ENCODE measurements around the gene ARPC2.
A peak's percentile ranks its signal among the peaks of the same experiment; 100 is the strongest.

The ARPC2 gene

DNA sequence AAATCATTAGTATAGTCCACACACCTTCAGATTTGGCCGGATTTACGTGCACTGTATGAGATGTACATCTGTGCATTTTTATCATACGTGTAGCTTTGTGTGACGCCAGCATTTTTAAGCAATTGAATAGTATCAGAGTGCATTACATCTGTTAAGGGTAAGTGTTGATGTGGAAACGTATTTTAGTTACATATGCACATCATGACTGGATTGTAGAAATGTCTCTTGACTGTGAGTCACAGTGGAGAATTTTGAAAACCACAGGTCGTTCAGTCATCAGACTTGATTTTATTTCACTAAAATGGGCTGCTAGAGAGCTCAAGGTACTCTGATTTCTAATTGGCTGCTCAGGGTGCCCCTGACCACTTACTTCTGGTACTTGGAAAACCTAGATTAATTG is 38.5 kb downstream of the ARPC2 start:
- Histone ChIP-seq H3K4me3 (ENCODE audit: low read length) (no peak overlapping the region), H3K36me3 (ENCODE audit: control insufficient read depth, insufficient read depth, low read length, severe bottlenecking) (peaks cover 64% of the 10 kb centered on the region), H3K27me3 (replicated peaks; ENCODE audit: control insufficient read depth, insufficient read depth, low read length) (no peaks in the 10 kb centered on the region), H3K9me3 (ENCODE audit: control insufficient read depth, low read length) (no peaks in the 10 kb centered on the region), H3K4me1 (ENCODE audit: control insufficient read depth, insufficient read depth, low read length) (peaks cover 48% of the 10 kb centered on the region), H3K9ac (ENCODE audit: low read length) (no peak overlapping the region)
- DNase-seq (ENCODE audit: low read depth): no peak

DNA sequence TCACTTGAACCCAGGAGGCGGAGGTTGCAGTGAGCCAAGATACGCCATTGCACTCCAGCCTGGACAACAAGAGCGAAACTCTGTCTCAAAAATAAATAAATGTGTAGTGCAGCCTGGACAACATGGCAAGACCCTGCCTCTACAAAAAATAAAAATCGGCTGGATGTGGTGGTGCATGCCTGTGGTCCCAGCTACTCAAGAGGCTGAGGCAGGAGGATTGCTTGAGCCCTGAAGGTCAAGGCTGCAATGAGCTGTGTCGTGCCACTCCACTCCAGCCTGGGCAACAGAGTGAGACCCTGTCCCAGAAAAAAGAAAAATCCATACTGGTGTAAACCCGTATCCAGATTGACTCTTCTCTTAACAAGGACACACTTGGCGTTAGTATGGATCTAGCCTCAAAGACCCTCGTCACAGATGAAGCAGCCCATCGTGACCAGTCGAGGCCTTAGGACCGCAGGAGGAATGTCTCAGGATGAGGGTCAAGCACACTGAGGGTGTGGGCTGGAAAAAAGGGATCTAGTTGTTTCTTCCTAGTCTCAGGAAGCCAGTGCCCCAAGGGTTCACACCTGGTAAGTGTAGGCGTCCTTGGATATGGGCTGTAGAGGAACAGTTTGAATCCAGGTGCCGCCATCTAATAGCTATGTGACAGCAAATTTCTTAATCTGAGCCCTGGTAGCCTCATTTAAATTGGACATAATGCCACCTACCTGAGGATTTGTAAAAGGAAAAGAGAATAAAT is 39.8 kb downstream of the ARPC2 start:
- H3K9me3 ChIP-seq (ENCODE audit: control insufficient read depth, low read length): no peaks in the 10 kb centered on the region
- peaks cover 51% of the 10 kb centered on the region for H3K36me3 ChIP-seq (ENCODE audit: control insufficient read depth, insufficient read depth, low read length, severe bottlenecking)
- DNase-seq (ENCODE audit: low read depth): no peak
- H3K9ac ChIP-seq (ENCODE audit: low read length): no peak overlapping the region
- H3K27me3 ChIP-seq (replicated peaks; ENCODE audit: control insufficient read depth, insufficient read depth, low read length): no peaks in the 10 kb centered on the region
- peaks cover 61% of the 10 kb centered on the region for H3K4me1 ChIP-seq (ENCODE audit: control insufficient read depth, insufficient read depth, low read length)
- no peak overlapping the region for H3K4me3 ChIP-seq (ENCODE audit: low read length)

DNA sequence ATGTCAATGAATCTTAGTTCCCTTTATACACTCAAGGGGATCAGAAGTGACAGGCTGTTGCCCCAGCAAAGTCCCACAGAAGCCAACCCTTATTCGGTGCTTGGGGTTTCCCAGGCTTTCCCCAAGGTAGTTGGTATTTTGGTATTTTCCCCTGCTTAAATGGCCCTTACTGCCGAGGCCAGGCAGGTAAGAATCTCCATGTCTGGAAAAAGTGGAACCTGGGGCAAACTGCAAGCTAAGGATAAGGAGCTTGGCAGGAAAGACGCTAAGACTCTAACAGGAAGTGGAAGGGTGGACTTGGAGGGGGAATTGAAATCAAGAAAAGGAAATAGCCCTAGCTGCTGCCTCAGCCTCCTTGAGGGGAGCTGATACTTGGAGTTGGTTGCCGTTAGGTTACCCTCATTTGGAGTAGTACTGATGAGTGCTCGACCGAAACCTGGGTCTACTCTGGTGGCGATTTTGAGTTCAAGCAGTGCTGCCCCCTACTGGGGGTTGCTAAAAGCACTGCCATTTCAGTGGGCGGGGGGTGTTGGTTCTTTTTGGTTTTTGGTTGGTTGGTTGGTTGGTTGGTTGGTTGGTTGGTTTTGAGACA is 40.5 kb downstream of the ARPC2 start:
- no peak overlapping the region for H3K4me3 ChIP-seq (ENCODE audit: low read length)
- DNase-seq (ENCODE audit: low read depth): peak; percentile 48
- peaks cover 44% of the 10 kb centered on the region for H3K36me3 ChIP-seq (ENCODE audit: control insufficient read depth, insufficient read depth, low read length, severe bottlenecking)
- H3K27me3 ChIP-seq (replicated peaks; ENCODE audit: control insufficient read depth, insufficient read depth, low read length): no peaks in the 10 kb centered on the region
- no peaks in the 10 kb centered on the region for H3K9me3 ChIP-seq (ENCODE audit: control insufficient read depth, low read length)
- H3K4me1 ChIP-seq (ENCODE audit: control insufficient read depth, insufficient read depth, low read length): peaks cover 62% of the 10 kb centered on the region
- H3K9ac ChIP-seq (ENCODE audit: low read length): no peak overlapping the region

- DNase-seq (ENCODE audit: low read depth): peak; percentile 64
- Histone ChIP-seq H3K36me3 (ENCODE audit: control insufficient read depth, insufficient read depth, low read length, severe bottlenecking) (peaks cover 39% of the 10 kb centered on the region), H3K4me1 (ENCODE audit: control insufficient read depth, insufficient read depth, low read length) (peaks cover 61% of the 10 kb centered on the region), H3K9me3 (ENCODE audit: control insufficient read depth, low read length) (no peaks in the 10 kb centered on the region), H3K27me3 (replicated peaks; ENCODE audit: control insufficient read depth, insufficient read depth, low read length) (no peaks in the 10 kb centered on the region), H3K9ac (ENCODE audit: low read length) (peak overlapping the region; percentile 80), H3K4me3 (ENCODE audit: low read length) (peak overlapping the region; percentile 43)
Measured at GRCh38 chr2:218259099-218259961, 42.3 kb downstream of the ARPC2 start.

DNA sequence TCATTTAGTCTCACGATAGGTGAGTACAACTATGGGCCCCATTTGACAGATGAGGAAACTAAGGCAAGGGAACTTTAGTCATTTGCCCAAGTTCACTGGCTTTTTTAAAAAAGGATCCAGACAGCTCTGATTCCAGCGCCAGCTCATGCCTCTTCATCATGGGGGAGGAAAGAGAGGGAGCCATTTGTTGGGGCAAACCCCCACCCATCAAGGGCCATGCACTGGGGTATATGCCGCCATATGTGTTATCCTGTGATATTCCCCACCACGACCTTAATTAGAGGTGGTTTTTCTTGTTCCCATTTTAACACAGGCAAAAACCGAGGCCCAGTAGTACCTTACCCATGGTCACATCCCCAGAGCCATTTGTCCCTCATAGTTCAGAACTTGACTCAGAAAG is 43.2 kb downstream of the ARPC2 start:
- peak overlapping the region; percentile 43 for H3K4me3 ChIP-seq (ENCODE audit: low read length)
- no peak for DNase-seq (ENCODE audit: low read depth)
- peak overlapping the region; percentile 80 for H3K9ac ChIP-seq (ENCODE audit: low read length)
- H3K9me3 ChIP-seq (ENCODE audit: control insufficient read depth, low read length): no peaks in the 10 kb centered on the region
- peaks cover 61% of the 10 kb centered on the region for H3K4me1 ChIP-seq (ENCODE audit: control insufficient read depth, insufficient read depth, low read length)
- peaks cover 39% of the 10 kb centered on the region for H3K36me3 ChIP-seq (ENCODE audit: control insufficient read depth, insufficient read depth, low read length, severe bottlenecking)
- H3K27me3 ChIP-seq (replicated peaks; ENCODE audit: control insufficient read depth, insufficient read depth, low read length): no peaks in the 10 kb centered on the region

DNA sequence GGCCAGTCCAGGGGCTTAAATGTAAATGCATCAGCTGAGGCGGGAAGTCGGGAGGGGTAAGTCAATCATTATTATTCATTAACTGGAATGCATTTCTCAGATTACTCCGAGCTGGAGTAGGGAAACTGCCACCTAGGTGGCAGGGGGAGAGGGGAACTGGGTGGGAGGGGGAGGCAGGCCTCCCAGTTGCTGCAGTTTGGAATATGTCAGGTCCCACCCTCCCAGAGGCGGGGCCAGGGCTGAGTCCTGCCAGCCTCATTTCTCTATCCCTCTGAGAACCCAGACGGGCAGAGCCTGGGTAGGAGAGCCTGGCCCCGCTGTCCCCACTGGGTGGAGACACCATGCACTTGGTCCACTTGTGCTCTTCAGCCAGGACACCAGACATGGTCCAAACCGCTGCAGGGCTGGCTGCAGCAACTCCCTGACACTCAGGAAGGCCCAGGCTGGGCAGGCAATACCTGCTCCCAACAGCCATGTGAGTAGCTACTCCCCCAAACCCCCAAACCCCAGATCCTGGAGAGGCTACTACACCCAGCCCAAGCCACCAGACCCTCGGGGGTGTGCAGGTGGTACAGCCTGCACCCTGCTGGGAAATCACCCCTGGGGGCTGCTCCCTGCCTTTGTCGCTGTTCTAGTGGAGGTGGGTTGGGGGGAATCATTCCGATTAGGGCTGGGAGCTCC is 43.9 kb downstream of the ARPC2 start, which contains the start of gene GPBAR1:
Gene GPBAR1, plus strand, starts transcription at position 274 of the 681 bp plus-strand sequence. CDS start 1,710 bp downstream, outside the sequence.
- peaks cover 58% of the 10 kb centered on the region for H3K4me1 ChIP-seq (ENCODE audit: control insufficient read depth, insufficient read depth, low read length)
- no peak for DNase-seq (ENCODE audit: low read depth)
- H3K4me3 ChIP-seq (ENCODE audit: low read length): peak within 1 kb of the TSS; percentile 55
- H3K9ac ChIP-seq (ENCODE audit: low read length): peak within 1 kb of the TSS; percentile 80
- no peaks in the 10 kb centered on the region for H3K27me3 ChIP-seq (replicated peaks; ENCODE audit: control insufficient read depth, insufficient read depth, low read length)
- H3K9me3 ChIP-seq (ENCODE audit: control insufficient read depth, low read length): no peaks in the 10 kb centered on the region
- H3K36me3 ChIP-seq (ENCODE audit: control insufficient read depth, insufficient read depth, low read length, severe bottlenecking): peaks cover 39% of the 10 kb centered on the region

DNA sequence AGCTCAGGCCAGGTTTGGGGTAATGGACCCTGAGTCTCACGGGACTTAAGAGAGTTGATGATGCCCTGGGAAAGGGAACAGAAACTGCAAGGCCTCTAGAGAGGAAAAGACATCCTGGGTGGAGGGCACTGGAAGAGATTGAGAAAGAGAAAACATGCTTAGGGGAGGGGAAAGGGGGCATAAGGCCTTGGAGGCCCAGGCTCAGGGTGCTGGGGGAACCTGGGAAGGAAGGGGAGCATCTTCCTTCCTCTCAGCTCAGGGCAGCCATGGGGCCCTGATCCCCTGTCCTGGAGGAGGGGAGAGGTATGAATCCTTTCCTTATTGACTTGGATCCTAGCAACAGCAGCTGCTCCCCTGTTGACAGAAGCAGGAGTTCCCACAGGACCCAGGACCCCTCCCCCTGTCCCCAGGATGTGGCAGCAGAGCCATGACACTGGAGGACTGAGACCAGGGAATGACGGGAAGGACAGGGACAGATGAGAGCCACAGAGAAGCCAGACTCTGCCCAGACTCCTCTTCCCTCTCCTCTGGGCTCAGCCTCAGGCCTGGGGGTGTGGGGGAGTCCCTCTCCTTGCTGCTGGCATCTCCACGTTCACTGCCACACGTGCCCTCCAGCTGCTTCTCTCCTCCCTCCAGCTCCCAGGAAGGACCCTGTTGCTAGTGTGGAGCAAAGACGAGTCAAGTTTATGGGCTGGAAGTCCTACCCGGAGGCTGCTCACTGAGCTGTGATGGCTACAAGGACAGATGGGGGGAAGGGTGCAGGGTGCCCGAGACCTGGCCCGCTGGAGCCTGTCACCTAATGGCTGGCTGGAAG is 44.6 kb downstream of the ARPC2 start:
- Histone ChIP-seq H3K27me3 (replicated peaks; ENCODE audit: control insufficient read depth, insufficient read depth, low read length) (no peaks in the 10 kb centered on the region), H3K9ac (ENCODE audit: low read length) (peak overlapping the region; percentile 71), H3K9me3 (ENCODE audit: control insufficient read depth, low read length) (no peaks in the 10 kb centered on the region), H3K4me3 (ENCODE audit: low read length) (peak overlapping the region; percentile 55), H3K36me3 (ENCODE audit: control insufficient read depth, insufficient read depth, low read length, severe bottlenecking) (peaks cover 41% of the 10 kb centered on the region), H3K4me1 (ENCODE audit: control insufficient read depth, insufficient read depth, low read length) (peaks cover 58% of the 10 kb centered on the region)
- no peak for DNase-seq (ENCODE audit: low read depth)

GRCh38 chr2:218262237-218262600 is 45.2 kb downstream of the ARPC2 start:
- H3K9me3 ChIP-seq (ENCODE audit: control insufficient read depth, low read length): no peaks in the 10 kb centered on the region
- peak overlapping the region; percentile 1 for H3K9ac ChIP-seq (ENCODE audit: low read length)
- DNase-seq (ENCODE audit: low read depth): no peak
- peaks cover 42% of the 10 kb centered on the region for H3K36me3 ChIP-seq (ENCODE audit: control insufficient read depth, insufficient read depth, low read length, severe bottlenecking)
- no peaks in the 10 kb centered on the region for H3K27me3 ChIP-seq (replicated peaks; ENCODE audit: control insufficient read depth, insufficient read depth, low read length)
- peaks cover 58% of the 10 kb centered on the region for H3K4me1 ChIP-seq (ENCODE audit: control insufficient read depth, insufficient read depth, low read length)
- no peak overlapping the region for H3K4me3 ChIP-seq (ENCODE audit: low read length)

DNA sequence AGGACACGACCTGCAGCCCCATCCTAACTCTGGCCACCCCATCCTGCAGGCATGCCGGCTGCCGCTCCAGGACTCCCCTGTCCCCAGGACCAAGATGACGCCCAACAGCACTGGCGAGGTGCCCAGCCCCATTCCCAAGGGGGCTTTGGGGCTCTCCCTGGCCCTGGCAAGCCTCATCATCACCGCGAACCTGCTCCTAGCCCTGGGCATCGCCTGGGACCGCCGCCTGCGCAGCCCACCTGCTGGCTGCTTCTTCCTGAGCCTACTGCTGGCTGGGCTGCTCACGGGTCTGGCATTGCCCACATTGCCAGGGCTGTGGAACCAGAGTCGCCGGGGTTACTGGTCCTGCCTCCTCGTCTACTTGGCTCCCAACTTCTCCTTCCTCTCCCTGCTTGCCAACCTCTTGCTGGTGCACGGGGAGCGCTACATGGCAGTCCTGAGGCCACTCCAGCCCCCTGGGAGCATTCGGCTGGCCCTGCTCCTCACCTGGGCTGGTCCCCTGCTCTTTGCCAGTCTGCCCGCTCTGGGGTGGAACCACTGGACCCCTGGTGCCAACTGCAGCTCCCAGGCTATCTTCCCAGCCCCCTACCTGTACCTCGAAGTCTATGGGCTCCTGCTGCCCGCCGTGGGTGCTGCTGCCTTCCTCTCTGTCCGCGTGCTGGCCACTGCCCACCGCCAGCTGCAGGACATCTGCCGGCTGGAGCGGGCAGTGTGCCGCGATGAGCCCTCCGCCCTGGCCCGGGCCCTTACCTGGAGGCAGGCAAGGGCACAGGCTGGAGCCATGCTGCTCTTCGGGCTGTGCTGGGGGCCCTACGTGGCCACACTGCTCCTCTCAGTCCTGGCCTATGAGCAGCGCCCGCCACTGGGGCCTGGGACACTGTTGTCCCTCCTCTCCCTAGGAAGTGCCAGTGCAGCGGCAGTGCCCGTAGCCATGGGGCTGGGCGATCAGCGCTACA is 45.9 kb downstream of the ARPC2 start:
- no peaks in the 10 kb centered on the region for H3K27me3 ChIP-seq (replicated peaks; ENCODE audit: control insufficient read depth, insufficient read depth, low read length)
- no peak for DNase-seq (ENCODE audit: low read depth)
- H3K9me3 ChIP-seq (ENCODE audit: control insufficient read depth, low read length): no peaks in the 10 kb centered on the region
- no peak overlapping the region for H3K4me3 ChIP-seq (ENCODE audit: low read length)
- H3K4me1 ChIP-seq (ENCODE audit: control insufficient read depth, insufficient read depth, low read length): peaks cover 53% of the 10 kb centered on the region
- H3K9ac ChIP-seq (ENCODE audit: low read length): no peak overlapping the region
- peaks cover 48% of the 10 kb centered on the region for H3K36me3 ChIP-seq (ENCODE audit: control insufficient read depth, insufficient read depth, low read length, severe bottlenecking)

Measured in adipocyte (in vitro differentiated cells).